Measurements from ENCODE around the gene MYH8. TPM values are rescaled to one million over a fixed set of nuclear protein-coding genes. Genes with fewer than 3 reads are reported as not detected.

The MYH8 gene
- total and polyA plus RNA-seq, 4 donors: 0.14 TPM; not detected in 3

DNA sequence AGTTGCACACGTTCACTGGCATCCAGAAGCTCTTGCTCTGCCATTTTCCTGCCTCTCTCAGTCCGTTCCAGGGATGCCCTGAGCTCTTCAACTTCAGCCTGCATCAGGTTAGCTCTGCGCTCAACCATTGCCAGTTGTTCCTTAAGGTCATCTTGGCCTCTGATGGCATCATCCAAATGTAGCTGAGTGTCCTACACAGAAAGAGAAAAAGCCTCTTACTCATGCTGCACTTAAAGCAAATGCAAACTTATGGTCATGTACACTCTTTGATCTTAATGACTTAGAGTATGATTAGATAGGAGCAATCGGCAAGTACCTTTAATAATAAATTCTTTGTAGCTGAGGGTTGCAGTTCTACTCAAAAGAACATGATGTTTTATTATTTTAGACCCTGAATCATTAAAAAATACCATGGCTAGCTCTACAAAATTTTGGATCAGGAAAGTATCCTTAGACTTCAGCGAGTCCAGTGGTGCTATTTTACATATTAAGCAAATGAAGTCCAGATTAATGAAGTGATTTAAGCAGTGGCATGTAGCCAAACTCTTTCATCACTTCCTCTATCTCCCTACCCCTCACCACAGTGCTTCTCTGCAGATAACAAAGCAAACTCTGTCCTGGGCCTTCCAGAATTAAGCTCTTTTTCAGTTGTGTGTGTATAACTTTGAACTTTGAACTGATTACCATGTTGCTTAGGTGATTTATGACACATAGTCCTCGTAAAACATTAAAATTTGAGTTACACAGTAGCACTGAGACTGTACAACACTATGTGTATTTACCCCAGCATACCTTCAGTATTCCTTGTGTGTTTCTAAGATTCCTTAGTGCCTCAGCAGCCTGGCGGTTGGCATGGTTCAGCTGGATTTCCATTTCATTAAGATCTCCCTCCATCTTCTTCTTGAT lies 25.5 kb upstream of the MYH8 start:
- WGBS: 70% methylated on average over 7 of the region's 7 CpGs
- TF ChIP-seq HNF4G (IDR thresholded peaks at IDR 0.05): no peak
- no peak for TF ChIP-seq TAF1 (conservative IDR thresholded peaks at IDR 0.05)
- no peak for TF ChIP-seq FOXA2 (IDR thresholded peaks at IDR 0.05)
- no peak for TF ChIP-seq YY1 (IDR thresholded peaks at IDR 0.05)
- TF ChIP-seq, protein P1, sequence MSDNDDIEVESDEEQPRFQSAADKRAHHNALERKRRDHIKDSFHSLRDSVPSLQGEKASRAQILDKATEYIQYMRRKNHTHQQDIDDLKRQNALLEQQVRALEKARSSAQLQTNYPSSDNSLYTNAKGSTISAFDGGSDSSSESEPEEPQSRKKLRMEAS (IDR thresholded peaks at IDR 0.05): no peak
- TF ChIP-seq, protein P2, sequence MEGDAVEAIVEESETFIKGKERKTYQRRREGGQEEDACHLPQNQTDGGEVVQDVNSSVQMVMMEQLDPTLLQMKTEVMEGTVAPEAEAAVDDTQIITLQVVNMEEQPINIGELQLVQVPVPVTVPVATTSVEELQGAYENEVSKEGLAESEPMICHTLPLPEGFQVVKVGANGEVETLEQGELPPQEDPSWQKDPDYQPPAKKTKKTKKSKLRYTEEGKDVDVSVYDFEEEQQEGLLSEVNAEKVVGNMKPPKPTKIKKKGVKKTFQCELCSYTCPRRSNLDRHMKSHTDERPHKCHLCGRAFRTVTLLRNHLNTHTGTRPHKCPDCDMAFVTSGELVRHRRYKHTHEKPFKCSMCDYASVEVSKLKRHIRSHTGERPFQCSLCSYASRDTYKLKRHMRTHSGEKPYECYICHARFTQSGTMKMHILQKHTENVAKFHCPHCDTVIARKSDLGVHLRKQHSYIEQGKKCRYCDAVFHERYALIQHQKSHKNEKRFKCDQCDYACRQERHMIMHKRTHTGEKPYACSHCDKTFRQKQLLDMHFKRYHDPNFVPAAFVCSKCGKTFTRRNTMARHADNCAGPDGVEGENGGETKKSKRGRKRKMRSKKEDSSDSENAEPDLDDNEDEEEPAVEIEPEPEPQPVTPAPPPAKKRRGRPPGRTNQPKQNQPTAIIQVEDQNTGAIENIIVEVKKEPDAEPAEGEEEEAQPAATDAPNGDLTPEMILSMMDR (IDR thresholded peaks at IDR 0.05; ENCODE audit: low read depth, low read length, missing input control): no peak
- TF ChIP-seq JUND (IDR thresholded peaks at IDR 0.05): no peak
- no peak for TF ChIP-seq FOXA1 (IDR thresholded peaks at IDR 0.05)
- Histone ChIP-seq H3K27me3 (ENCODE audit: control insufficient read depth in 4 of 4, insufficient read depth in 4 of 4, low read length in 3 of 4) (no peaks in the 10 kb centered on the region), H3K4me1 (ENCODE audit: control insufficient read depth in 4 of 4, insufficient read depth in 4 of 4, low read length in 3 of 4) (no peaks in the 10 kb centered on the region), H3K9ac (ENCODE audit: low read depth in 1 of 2, low read length in 2 of 2) (no peak overlapping the region), H3K27ac (ENCODE audit: low read depth in 1 of 2, low read length in 2 of 2) (no peak overlapping the region), H3K9me3 (ENCODE audit: control insufficient read depth in 4 of 4, low read length in 3 of 4) (no peaks in the 10 kb centered on the region), H3K4me3 (ENCODE audit: low read depth in 1 of 3, low read length in 3 of 3) (no peak overlapping the region), H3K36me3 (ENCODE audit: control insufficient read depth in 4 of 4, insufficient read depth in 3 of 4, low read depth in 1 of 4, low read length in 3 of 4) (no peaks in the 10 kb centered on the region)
- no peak for DNase-seq (ENCODE audit: low spot score)

DNA sequence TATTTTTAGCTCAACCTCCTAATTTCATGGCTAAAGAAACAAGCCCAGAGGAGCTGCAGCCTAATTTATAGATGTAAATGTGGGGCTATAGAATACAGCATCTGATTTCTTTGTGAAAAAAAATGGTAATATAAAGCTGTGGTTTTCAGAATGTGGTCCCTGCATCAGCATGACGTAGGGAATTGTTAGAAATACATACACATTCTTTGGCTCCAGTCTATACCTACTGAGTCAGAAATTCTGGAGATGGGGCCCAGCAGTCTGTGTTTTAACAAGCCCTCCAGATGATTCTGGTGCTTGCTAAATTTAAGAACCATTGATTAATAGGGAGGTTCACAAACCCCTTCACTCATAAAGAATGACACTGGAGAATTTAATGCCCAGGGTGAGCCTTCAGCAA lies 18.1 kb upstream of the MYH8 start:
- Histone ChIP-seq H3K36me3 (ENCODE audit: control insufficient read depth in 4 of 4, insufficient read depth in 3 of 4, low read depth in 1 of 4, low read length in 3 of 4) (no peaks in the 10 kb centered on the region), H3K27me3 (ENCODE audit: control insufficient read depth in 4 of 4, insufficient read depth in 4 of 4, low read length in 3 of 4) (peaks cover 0 to 2% (median 0%) of the 10 kb centered on the region in 4 donors), H3K4me1 (ENCODE audit: control insufficient read depth in 4 of 4, insufficient read depth in 4 of 4, low read length in 3 of 4) (no peaks in the 10 kb centered on the region), H3K9ac (ENCODE audit: low read depth in 1 of 2, low read length in 2 of 2) (no peak overlapping the region), H3K9me3 (ENCODE audit: control insufficient read depth in 4 of 4, low read length in 3 of 4) (no peaks in the 10 kb centered on the region), H3K4me3 (ENCODE audit: low read depth in 1 of 3, low read length in 3 of 3) (no peak overlapping the region), H3K27ac (ENCODE audit: low read depth in 1 of 2, low read length in 2 of 2) (no peak overlapping the region)
- no peak for DNase-seq (ENCODE audit: low spot score)
- TF ChIP-seq YY1 (IDR thresholded peaks at IDR 0.05) (no peak), JUND (IDR thresholded peaks at IDR 0.05) (no peak), NR2F2 (IDR thresholded peaks at IDR 0.05) (no peak), TAF1 (conservative IDR thresholded peaks at IDR 0.05) (no peak), GABPA (IDR thresholded peaks at IDR 0.05 in 1 of 2, conservative IDR thresholded peaks at IDR 0.05 in 1 of 2) (no peak), SP1 (IDR thresholded peaks at IDR 0.05) (no peak), RXRA (IDR thresholded peaks at IDR 0.05) (no peak), HNF4G (IDR thresholded peaks at IDR 0.05) (no peak), FOXA1 (IDR thresholded peaks at IDR 0.05) (no peak), HNF4A (conservative IDR thresholded peaks at IDR 0.05) (no peak), RAD21 (IDR thresholded peaks at IDR 0.05) (no peak)
- TF ChIP-seq, protein P3, sequence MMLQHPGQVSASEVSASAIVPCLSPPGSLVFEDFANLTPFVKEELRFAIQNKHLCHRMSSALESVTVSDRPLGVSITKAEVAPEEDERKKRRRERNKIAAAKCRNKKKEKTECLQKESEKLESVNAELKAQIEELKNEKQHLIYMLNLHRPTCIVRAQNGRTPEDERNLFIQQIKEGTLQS (IDR thresholded peaks at IDR 0.05): no peak
- TF ChIP-seq, protein P2 (IDR thresholded peaks at IDR 0.05; ENCODE audit: low read depth, low read length, missing input control): no peak
- TF ChIP-seq, protein P4, sequence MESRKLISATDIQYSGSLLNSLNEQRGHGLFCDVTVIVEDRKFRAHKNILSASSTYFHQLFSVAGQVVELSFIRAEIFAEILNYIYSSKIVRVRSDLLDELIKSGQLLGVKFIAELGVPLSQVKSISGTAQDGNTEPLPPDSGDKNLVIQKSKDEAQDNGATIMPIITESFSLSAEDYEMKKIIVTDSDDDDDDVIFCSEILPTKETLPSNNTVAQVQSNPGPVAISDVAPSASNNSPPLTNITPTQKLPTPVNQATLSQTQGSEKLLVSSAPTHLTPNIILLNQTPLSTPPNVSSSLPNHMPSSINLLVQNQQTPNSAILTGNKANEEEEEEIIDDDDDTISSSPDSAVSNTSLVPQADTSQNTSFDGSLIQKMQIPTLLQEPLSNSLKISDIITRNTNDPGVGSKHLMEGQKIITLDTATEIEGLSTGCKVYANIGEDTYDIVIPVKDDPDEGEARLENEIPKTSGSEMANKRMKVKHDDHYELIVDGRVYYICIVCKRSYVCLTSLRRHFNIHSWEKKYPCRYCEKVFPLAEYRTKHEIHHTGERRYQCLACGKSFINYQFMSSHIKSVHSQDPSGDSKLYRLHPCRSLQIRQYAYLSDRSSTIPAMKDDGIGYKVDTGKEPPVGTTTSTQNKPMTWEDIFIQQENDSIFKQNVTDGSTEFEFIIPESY (IDR thresholded peaks at IDR 0.05): no peak
- TF ChIP-seq, protein P1 (IDR thresholded peaks at IDR 0.05): no peak
- TF ChIP-seq, protein P5, sequence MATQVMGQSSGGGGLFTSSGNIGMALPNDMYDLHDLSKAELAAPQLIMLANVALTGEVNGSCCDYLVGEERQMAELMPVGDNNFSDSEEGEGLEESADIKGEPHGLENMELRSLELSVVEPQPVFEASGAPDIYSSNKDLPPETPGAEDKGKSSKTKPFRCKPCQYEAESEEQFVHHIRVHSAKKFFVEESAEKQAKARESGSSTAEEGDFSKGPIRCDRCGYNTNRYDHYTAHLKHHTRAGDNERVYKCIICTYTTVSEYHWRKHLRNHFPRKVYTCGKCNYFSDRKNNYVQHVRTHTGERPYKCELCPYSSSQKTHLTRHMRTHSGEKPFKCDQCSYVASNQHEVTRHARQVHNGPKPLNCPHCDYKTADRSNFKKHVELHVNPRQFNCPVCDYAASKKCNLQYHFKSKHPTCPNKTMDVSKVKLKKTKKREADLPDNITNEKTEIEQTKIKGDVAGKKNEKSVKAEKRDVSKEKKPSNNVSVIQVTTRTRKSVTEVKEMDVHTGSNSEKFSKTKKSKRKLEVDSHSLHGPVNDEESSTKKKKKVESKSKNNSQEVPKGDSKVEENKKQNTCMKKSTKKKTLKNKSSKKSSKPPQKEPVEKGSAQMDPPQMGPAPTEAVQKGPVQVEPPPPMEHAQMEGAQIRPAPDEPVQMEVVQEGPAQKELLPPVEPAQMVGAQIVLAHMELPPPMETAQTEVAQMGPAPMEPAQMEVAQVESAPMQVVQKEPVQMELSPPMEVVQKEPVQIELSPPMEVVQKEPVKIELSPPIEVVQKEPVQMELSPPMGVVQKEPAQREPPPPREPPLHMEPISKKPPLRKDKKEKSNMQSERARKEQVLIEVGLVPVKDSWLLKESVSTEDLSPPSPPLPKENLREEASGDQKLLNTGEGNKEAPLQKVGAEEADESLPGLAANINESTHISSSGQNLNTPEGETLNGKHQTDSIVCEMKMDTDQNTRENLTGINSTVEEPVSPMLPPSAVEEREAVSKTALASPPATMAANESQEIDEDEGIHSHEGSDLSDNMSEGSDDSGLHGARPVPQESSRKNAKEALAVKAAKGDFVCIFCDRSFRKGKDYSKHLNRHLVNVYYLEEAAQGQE (IDR thresholded peaks at IDR 0.05): no peak
- 58% methylated on average over 1 of the region's 1 CpG for WGBS
